H1 (cell line): Measurements from ENCODE around the gene GALK1.

ENCODE experiments used
- BRCA1 ChIP-seq: IDR thresholded peaks from 2 replicates; pipeline ENCODE4 v1.6.1; 2012; ENCODE audit warnings: low read depth, low read length, improper control_type of control experiment
- CEBPB ChIP-seq: IDR thresholded peaks from 2 replicates; pipeline ENCODE4 v1.6.1; 2012; ENCODE audit warnings: low read depth, low read length
- CHD2 ChIP-seq: IDR thresholded peaks from 2 replicates; pipeline ENCODE4 v1.6.1; 2012; ENCODE audit warnings: low read length, improper control_type of control experiment
- CTCF ChIP-seq, 3 experiments: IDR thresholded peaks; 1 replicate in 2 of 3; 2 replicates in 1 of 3; pipeline versions ENCODE4 v1.5.1 to v1.6.1; 2011; ENCODE audit warnings: low read length in 3 of 3, mild to moderate bottlenecking in 3 of 3, inconsistent platforms in 2 of 3, low read depth in 1 of 3, moderate library complexity in 1 of 3; ENCODE audit not compliant: insufficient read depth in 1 of 3; ENCODE audit errors: control extremely low read depth in 1 of 3
- EZH2 ChIP-seq: fragments of 200-600 bp; sonication (generic); IDR thresholded peaks from 2 replicates; pipeline ENCODE4 v1.7.1; 2012; ENCODE audit warnings: low read depth, mild to moderate bottlenecking, moderate library complexity, low read length, inconsistent platforms; ENCODE audit not compliant: severe bottlenecking
- POLR2A ChIP-seq, 2 experiments: IDR thresholded peaks; 1 replicate in 1 of 2; 2 replicates in 1 of 2; pipeline ENCODE4 v1.6.1; 2011; ENCODE audit warnings: low read depth in 2 of 2, low read length in 2 of 2, mild to moderate bottlenecking in 2 of 2; ENCODE audit errors: control extremely low read depth in 1 of 2
- SAP30 ChIP-seq: fragments of 300-600 bp; sonication (generic); IDR thresholded peaks from 2 replicates; pipeline ENCODE4 v1.7.1; 2012; ENCODE audit warnings: low read length, moderate library complexity, mild to moderate bottlenecking, inconsistent platforms; ENCODE audit not compliant: insufficient read depth, insufficient replicate concordance
- TBP ChIP-seq: IDR thresholded peaks from 2 replicates; pipeline ENCODE4 v1.6.1; 2011; ENCODE audit warnings: low read depth, low read length, improper control_type of control experiment

DNA sequence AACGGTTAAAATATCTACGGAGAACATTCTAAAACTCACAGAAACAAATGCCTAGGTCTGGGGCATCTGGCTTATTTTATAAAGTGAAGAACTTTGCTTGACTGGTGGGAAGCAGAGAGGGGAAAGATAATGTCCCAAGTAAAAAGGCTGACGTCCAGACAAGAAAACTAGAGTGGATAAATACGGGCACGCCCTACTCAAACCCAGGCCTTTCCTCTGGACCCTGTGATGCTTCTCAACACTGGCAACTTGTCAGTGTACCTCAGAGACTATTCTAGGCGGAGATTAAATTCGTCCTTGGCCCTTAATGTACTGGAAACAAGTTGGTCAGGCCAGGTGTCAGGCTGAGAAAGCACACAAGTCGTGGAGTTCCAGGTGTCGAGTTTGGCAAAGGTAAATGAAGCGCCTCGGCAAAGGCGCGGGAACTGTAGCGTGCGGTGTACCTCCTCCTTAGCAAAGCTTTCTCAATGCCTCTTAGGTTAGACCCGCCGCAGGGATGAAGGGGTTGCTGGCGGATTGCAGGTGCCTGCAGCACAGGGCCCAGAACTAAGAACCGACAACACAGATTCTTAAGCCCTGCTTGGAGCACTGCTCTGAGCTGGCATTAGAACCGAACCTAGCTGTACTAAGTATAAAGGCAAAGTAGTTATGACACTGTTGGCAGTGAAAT, 18.9 kb upstream of the GALK1 start:
- TF ChIP-seq CEBPB = no peak
- TF ChIP-seq CTCF (IDR thresholded peaks at IDR 0.05; ENCODE audit: control extremely low read depth in 1 of 3, insufficient read depth in 1 of 3, low read depth in 1 of 3, low read length in 3 of 3) = no peak
- TF ChIP-seq TBP = no peak
- no peak for TF ChIP-seq SAP30
- no peak for TF ChIP-seq BRCA1
- TF ChIP-seq CHD2 = no peak
- TF ChIP-seq POLR2A (IDR thresholded peaks at IDR 0.05; ENCODE audit: control extremely low read depth in 1 of 2, low read depth in 2 of 2, low read length in 2 of 2) = no peak
- TF ChIP-seq EZH2 = no peak
